Glomerular endothelial cell (primary cell): ENCODE data around the gene CHD5. TPM values are rescaled to one million over a fixed set of nuclear protein-coding genes. Genes with fewer than 3 reads are reported as not detected.
"Not testable (repeated sequence)": the region's sequence is repeated elsewhere in the genome, so short reads cannot be mapped to it uniquely, and the experiment has no call there.

Experiments
- DNase-seq: peaks from one replicate; pipeline ENCODE4 v3.0.0-alpha.2; 2011; ENCODE audit warnings: low read depth, low spot score; ENCODE audit errors: extremely low read depth
- total RNA-seq: library from RNA; depleted of rRNA; stranded (reverse); fragments of >200 nt; gene quantifications from 2 replicates; pipeline ENCODE4 v1.2.3, GENCODE V29; 2015

CHD5 gene
- total RNA-seq, 1 donor from 2014 or later: under 0.01 TPM

DNA sequence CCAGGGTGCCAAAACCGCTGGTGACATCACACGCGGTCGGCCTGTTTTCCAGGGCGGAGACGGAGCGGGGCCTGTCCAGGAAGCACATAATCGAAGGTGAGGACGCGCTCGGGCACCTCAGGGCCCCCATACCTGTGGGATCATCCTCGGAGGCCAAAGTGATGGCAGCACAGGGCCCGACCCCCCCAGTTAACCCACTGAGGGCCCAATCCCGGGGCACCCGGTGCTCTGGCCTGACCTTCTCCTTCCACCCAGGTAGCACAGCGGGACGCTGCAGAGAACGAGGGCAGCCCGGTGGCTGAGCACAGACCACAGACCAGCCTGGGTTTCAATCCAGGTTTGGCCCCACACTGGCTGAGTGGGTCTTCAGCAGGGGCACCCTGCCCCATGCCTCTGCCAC, 91.2 kb downstream of the CHD5 start:
- DNase-seq: no peak

DNA sequence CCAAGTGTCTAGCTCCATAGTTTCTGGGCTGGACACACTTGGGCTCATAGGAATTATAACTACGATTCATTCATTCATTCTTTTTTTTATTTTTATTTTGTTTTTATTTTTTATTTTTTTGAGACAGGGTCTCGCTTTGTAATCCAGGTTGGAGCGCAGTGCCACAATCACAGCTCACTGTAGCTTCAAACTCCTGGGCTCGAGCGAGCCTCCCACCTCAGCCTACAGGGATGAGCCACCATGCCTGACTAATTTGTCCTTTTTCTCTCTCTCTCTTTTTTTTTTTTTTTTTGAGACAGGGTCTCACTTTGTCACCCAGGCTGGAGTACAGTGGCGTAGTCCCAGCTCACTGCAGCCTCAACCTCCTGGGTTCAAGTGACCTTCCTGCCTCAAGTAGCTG, 92.2 kb downstream of the CHD5 start:
- DNase-seq: no peak

DNA sequence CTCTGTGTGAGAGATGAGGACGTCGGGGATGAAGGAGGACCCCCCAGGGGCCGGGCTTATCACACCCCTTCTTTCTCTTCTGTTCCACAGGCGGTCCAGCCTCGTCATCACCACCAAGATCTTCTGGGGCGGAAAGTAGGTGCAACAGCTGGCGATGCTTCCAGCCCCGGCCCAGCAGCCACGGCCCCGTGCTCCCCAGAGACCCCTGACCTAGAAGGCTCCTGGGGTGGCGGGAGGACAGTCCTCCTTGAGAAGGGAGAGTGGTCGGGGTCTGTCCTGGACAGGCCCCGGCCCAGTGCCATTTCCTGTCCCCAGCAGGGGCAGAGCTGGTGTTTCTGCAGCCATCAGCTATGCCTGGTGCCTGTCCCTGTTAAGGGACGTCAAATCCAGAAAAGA, 92.7 kb downstream of the CHD5 start:
- DNase-seq: no peak

DNA sequence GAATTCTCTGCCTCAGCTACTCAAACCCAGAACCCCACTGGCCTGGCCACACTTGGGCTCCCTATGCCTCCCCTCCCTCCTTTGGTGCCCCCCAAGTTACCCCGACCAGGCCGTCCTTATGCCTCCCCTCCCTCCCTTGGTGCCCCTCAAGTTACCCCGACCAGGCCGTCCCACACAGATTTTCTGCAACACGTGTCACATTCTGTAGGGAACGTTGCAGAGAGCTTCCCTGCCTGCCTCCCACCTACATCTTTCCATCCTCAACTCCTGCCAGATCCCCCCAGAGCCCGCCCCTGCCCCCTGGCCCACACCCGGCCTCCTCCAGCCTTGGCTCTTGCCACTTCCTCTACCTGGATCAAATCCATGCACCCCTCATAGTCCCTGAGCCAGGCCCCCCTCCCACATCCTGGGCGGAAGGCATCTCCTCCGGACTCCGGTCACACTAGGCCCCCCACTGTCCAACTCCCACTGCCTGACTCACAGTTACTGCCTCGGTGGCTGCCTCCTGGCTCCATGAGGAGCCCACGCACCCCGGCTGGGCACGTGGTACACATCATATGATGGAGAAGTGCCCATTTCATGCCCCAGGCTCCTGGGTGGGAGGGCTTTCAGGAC, 93.3 kb downstream of the CHD5 start:
- no peak for DNase-seq

DNA sequence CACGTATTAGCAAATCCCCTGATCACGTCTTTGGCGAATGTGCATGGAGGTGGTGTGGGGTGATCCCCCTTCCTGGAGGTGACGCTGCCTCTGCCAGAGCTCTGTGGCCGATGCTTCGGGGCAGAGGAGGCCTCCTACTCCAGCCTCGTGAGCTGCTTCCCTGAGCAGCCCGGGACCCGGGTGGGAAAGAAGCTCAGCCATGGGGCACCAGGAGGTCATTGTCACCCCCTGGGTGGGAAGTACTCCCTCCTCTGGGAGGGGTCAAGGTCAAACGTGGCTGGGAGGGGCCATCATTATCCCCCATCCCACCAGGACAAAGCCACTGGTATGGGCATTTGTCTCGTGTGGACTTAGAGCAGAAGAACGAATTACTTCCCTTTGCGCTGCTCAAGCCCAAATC, 93.8 kb downstream of the CHD5 start:
- DNase-seq: no peak

DNA sequence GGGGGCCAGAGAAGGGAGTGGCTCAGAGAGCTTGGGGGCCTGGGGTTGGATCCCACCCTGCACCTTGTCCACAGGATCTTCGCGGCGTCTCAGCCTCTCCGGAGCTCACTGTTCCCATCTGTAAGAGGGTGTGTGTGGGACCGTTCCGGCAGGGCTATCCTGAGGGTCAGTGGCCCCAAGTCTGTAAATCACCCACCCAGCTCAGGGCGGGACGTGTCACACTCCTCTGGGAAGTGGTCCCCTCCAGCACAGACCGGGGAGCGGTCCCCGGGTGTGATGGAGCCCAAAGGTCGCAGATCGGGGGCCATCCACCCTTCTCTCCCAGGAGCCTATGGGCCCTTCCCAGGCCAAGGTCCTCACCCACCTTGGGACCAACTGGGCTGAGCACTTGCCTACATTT, 94.5 kb downstream of the CHD5 start:
- DNase-seq: no peak

DNA sequence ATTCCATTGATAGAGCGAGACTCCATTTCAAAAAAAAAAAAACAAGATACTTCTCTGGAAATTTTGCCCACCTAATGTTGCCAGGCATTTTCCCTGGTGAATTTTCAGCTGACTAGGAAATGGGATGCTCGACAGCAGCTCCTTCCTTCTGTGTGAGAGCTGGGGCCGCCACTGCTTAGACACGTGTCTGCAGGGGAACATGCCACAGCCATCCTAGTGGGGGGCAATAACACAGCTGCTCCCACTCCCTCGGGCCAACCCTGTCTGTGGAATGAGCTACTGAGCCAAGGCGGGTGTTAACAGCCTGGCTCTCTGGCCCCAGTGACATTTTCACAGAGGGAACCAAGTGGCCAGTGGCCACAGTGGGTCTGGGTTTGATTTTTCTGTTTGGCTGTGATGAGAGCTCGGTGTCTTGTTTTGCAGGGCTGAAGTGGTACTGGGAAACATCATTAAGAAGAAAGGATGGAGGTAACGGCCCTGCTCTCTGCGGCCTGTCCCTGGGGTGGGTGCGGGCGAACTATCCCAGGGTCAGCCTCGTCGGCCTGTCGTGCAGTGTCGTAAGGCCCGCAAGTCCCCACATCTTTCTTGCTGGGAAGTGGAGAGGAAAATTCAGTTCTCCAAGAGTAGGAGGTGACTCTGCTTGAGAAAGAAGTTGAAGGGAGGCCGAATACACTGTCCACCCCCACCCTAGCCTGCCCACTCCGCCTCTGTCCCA, 95.2 kb downstream of the CHD5 start:
- no peak for DNase-seq

DNA sequence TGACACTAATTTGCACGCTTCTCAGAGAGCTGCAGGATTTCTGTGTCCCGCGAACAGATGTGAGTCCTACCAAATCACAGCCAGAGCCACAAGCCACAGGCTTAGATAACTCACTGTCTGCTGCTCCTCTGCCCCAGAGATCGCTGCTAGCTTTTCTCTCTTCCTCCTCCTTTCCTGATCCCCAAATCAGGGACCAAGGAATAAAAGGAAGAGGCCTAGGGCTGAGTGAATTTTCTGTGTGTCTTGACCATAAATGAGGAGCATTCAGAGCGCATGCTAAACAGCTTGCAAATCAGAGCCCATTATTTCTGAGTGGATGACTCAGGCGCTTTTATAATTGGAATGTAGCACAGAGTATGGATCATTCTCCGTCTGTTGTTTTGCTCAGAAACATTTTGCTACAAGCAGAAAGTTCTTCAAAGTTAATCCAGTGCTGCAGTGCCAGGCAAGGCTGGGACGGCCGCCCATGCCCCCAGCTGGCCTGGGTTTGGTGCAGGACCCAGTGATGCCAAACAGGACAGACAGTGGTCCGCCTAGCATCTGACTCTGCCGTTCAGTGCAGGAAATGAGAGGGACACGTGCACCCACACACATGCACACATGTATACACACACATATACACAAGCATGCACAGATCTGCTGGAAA, 96.2 kb downstream of the CHD5 start:
- DNase-seq: no peak

DNA sequence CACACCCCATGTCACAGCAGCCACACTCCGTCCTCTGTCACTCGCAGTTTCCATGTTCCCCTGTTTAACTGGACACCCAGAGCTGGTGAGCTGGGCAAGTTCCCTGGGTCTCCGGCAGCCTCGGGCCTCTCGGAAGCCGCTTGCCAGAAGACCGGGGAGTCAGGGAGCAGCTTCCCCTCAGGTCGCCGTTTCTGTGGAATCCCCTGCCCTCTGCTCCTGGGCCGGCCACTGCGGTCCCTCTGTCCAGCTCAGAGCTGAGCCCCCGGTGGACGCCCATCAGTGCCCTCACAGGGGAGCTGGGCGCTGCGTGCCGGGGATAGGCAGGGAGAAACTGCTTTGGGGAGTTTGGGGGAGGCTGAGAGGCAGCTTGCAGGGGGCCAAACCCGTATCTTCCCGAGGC, 96.7 kb downstream of the CHD5 start:
- no peak for DNase-seq

DNA sequence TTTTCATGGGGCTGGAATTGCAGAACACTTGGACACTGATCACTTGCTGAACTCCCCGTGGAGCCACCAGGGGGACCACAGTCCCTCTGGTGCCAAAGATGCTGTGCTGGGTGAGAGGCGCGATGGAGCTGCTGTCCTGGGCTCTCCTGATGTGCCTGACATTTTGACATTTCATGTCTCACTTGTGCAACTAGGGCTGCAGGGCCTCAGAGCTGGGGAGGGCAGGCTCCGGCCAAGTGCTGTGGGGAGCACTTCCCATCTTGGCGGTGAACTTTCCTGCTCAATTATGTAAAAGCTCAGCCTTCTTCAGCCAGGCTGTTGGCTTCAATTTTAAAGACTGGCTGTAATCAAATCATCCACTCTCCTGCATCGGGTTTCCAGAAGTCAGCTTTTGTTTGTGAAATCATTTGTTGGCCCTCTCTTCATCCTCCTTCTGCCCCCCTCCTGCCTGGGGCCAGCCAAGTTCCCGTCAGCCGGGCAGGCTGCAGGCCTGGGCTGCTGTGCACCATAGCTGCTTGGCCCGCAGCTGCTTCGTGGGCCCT, 97.6 kb downstream of the CHD5 start:
- no peak for DNase-seq

DNA sequence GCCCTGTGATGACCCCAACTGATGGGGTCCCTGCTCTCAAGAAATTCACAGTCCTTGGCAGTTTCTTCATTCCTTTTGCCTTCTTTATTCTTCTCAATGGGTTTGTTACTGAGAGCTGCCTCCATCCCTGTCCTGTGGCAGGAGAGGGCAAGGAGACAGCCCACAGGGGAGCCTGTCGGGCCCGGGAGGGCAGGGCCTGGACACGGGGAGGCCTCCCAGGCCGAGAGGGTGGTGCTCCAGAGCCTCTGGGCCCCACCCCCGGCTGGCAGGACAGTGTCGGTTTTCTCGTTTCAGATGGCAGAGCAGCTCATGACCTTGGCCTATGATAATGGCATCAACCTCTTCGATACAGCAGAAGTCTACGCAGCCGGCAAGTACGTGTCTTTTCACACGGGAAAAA, 98.2 kb downstream of the CHD5 start:
- no peak for DNase-seq

DNA sequence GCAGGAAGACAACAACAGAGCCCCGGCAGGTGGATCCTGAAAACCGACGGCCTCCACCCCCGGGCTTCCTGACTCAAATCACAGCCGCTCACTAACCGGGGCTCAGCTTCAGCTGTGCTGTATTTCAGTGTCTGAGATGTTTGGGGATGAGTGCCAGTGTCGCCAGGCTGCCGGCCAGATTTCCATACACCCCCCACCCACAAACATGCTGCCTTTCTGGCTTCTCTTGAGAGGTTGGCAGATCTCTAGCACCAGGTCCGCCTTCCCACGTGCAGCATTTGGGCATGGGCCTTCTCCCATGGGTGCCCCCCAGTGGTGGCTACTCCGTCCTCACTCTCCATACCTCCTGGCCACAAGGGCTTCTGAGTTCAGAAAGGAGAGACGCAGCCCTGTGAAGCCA, 99.7 kb downstream of the CHD5 start:
- DNase-seq: no peak

DNA sequence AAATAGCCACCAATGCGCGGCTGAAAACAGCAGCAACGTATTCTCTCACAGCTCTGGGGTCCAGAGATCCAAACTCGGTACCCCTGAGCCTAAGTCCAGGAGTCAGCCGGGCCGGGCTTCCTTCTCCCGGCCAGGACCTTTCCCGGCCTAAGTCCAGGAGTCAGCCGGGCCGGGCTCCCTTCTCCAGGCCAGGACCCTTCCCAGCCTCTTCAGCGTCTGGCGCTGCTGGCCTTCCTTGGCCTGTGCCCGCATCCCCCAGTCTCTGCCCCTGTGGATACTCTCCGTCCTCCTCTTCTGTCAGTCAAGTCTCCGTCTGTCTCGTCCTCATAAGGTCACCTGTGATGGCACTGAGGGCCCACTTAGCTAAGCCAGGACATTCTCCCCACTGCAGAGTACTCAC, 102.2 kb downstream of the CHD5 start:
- DNase-seq: no peak

DNA sequence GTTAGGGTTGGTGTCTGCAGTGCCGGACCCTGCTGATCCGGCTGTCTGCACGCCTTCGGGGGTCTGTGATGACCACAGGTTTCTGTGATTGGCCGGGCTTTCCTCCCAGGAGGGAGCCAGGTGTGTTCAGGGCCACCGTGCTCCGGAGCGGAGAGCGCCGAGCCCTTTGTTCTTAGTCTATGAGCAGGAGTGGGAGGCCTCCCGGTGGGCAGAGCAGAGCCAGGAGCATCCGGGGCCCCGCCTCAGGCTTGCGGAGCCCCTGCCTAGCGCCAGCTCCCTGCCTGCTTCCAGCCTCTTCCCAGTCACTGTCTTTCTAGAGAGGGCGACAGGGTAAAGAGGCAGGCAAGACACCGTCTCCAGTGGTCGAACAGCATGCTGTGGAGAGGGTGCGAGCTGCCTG, 102.6 kb downstream of the CHD5 start:
- no peak for DNase-seq

DNA sequence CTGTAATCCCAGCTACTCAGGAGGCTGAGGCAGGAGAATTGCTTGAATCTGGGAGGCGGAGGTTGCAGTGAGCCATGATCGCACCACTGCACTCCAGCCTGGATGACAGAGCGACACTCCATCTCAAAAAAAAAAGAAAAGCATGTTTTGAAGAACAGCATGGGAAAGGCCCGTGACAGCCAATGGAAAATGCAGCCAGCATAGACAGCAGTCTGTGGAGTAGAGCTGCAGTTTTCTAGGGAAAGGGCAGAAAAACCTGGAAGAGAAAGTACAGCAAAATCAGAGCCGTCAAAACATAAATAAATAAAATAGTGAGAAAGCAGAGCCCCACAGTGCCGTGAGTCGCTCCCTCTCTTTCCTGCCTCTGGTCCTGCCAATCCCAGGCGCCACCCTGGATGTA, 103.1 kb downstream of the CHD5 start:
- DNase-seq: not testable (repeated sequence)

DNA sequence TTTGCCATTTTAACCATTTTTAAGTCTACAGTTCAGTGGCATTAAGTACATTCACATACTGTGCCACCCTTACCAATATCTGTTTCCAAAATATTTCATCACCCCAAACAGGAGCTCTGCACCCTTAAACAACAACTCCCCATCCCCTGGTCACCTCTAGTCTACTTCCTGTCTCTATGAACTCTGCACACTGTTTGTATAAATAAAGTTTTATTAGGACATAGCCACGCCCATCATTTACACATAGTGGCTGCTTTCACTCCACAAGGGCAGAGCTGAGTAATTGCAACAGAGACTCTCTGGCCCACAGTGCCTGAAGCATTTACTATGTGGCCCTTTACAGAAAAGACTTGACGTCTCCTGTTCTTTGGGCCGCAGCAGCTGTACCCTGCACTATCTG, 104.4 kb downstream of the CHD5 start:
- DNase-seq: no peak

DNA sequence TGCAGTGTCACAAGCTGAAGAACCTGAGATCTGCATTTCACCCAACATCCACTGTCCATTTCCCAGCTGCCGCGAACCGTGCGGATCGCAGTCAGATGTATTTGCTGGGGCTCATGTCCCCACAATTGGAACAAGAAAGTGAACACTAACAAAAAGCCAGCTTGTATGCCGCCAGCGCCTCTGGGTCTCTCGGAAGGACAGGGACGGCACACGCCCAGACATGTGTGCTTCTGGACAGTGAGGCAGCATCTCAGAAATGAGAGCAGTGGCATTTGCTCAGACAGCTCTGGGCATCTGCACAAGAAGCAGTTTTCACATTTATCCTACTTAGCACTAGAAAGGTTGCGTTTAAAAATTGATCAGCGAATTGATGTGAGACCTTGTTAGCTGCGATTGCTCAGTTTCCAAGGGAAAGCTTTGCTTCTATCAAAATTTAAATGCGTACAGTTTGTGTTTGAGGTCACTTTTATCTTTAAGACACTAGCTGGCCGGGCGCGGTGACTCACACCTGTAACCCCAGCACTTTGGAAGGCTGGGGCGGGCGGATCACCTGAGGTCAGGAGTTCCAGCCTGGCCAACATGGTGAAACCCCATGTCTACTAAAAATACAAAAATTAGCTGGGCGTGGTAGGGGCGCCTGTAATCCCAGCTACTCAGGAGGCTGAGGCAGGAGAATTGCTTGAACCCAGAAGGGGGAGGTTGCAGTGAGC, 105.8 kb downstream of the CHD5 start:
- no peak for DNase-seq

DNA sequence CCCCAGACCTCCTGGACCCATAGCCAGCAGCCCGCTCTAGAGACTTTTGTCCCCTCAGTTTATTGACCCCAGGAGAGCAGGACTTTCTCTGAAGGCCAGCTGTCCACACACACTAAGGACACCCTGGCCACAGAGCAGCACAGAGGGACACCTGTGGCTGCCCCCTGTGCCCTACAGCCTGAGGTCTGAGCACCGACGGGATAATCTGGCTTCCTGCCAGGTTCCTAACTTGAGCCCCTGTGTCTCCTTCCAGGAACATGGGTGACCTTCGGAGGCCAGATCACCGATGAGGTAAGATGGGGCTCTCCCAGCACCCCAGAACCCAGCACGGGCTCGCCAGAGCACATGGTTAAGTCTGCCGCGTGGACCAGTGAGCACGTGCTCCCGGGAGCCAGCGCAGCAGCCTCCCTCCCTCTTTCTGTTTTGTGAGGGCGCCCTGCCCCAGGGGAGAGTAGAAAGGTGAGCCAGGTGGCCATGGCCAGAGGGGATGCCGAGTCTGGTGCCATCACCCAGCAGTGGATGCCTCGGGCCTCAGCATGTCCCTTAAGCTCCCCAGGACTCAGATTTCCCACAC, 106.6 kb downstream of the CHD5 start:
- no peak for DNase-seq

DNA sequence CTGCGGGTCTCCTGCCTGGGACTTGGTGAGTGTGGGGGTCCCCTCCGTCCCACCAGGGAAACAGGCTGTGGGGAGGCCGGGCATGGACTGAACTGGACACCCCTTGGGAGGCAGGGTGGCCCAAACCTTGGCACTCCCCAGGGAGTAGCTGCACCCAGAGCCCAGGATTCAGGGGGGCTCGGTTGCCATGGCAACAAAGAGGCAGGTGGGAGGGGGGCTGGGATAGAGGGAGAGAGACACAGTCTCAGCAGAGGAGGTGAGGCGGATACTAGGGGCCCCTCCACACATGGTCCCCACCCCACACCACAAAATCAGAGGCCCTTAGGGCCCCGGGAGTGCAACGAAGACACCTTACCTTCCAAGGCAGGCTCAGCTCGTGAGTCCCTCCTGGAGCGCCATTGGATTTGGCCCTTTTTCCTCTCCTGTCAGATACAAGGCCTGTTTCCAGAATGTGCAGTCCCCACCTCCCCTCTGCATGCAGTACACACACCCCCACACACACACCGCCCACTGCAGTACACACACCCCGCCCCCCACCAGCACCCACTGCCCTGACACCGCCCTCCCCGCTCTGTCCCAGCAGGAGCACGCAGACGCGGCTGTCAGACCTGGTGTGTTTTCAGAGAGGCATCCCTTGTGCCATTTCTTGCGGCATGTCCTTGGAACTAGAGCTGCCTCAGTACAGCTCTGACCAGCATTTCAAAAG, 107.2 kb downstream of the CHD5 start:
- DNase-seq: no peak

DNA sequence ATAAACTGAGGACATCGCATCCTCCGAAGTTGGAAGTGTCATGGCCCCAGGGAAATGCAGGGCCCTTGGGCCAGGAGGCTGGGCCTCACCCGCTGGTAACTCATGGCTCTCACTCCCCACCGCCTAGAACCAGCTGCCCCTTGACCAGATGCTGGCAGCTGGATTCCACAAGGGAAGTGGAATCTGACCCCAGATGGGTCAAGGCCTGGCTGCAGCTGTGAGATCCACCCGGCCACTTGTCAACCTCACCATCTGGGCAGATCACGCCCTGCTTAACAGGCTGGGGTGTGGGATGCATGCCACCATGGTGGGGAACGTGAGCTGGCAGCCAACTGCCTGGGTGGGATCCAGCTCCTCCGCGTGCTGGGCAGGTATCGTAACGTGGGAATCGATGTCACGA, 108.9 kb downstream of the CHD5 start:
- no peak for DNase-seq
